Liver (tissue), 9 donors: ENCODE results near the gene PLPP4. TPM values are rescaled to one million over a fixed set of nuclear protein-coding genes. Genes with fewer than 3 reads are reported as not detected.

Experiments
- DNase-seq: peaks from one replicate; pipeline ENCODE4 v3.0.0-alpha.2; 2017; ENCODE audit warnings: low spot score
- H3K27ac ChIP-seq, 2 donors: one replicate each; pipeline ENCODE4 v1.7.0; 2013; ENCODE audit warnings: inconsistent platforms in 2 of 2, low read length in 2 of 2, control low read depth in 1 of 2, low read depth in 1 of 2, mild to moderate bottlenecking in 1 of 2
- H3K27me3 ChIP-seq, 4 donors: one replicate each; pipeline versions ENCODE4 v1.6.1 to v1.7.0; 2013; ENCODE audit warnings: low read length in 3 of 4, inconsistent platforms in 1 of 4, mild to moderate bottlenecking in 1 of 4, moderate library complexity in 1 of 4; ENCODE audit not compliant: control insufficient read depth in 4 of 4, insufficient read depth in 4 of 4
- H3K36me3 ChIP-seq, 4 donors: one replicate each; pipeline versions ENCODE4 v1.6.1 to v1.7.0; 2013; ENCODE audit warnings: low read length in 3 of 4, mild to moderate bottlenecking in 3 of 4, low read depth in 1 of 4, moderate library complexity in 1 of 4; ENCODE audit not compliant: control insufficient read depth in 4 of 4, insufficient read depth in 3 of 4
- H3K4me1 ChIP-seq, 4 donors: one replicate each; pipeline versions ENCODE4 v1.6.1 to v1.7.0; 2013; ENCODE audit warnings: low read length in 3 of 4, mild to moderate bottlenecking in 3 of 4, moderate library complexity in 1 of 4; ENCODE audit not compliant: control insufficient read depth in 4 of 4, insufficient read depth in 4 of 4
- H3K4me3 ChIP-seq, 3 donors: one replicate each; pipeline versions ENCODE4 v1.6.1 to v1.7.0; 2013; ENCODE audit warnings: low read length in 3 of 3, control low read depth in 1 of 3, low read depth in 1 of 3, mild to moderate bottlenecking in 1 of 3
- H3K9ac ChIP-seq, 2 donors: one replicate each; pipeline ENCODE4 v1.7.0; 2013; ENCODE audit warnings: low read length in 2 of 2, mild to moderate bottlenecking in 2 of 2, moderate library complexity in 2 of 2, control low read depth in 1 of 2, low read depth in 1 of 2
- H3K9me3 ChIP-seq, 4 donors: one replicate each; pipeline versions ENCODE4 v1.6.1 to v1.7.0; 2013; ENCODE audit warnings: low read length in 3 of 4; ENCODE audit not compliant: control insufficient read depth in 4 of 4
- ATF3 ChIP-seq: IDR thresholded peaks from 2 replicates; pipeline ENCODE4 v1.6.1; 2016; ENCODE audit warnings: antibody characterized with exemption
- CTCF ChIP-seq: fragments of 150-350 bp; IDR thresholded peaks from 2 replicates; pipeline ENCODE4 v1.5.1; 2017; ENCODE audit warnings: improper control_type of control experiment, low read depth, low read length; ENCODE audit not compliant: missing input control
- EGR1 ChIP-seq, 2 donors: IDR thresholded peaks; 2 replicates each; pipeline ENCODE4 v1.6.1; 2016 to 2018; ENCODE audit warnings: antibody characterized with exemption in 2 of 2, low read depth in 2 of 2
- FOXA1 ChIP-seq: IDR thresholded peaks from 2 replicates; pipeline ENCODE4 v1.6.1; 2016; ENCODE audit warnings: antibody characterized with exemption
- FOXA2 ChIP-seq: IDR thresholded peaks from 2 replicates; pipeline ENCODE4 v1.6.1; 2016; ENCODE audit warnings: antibody characterized with exemption
- GABPA ChIP-seq, 2 donors: IDR thresholded peaks in 1 of 2; conservative IDR thresholded peaks in 1 of 2; 2 replicates each; pipeline ENCODE4 v1.6.1; 2016; ENCODE audit warnings: antibody characterized with exemption in 2 of 2, mild to moderate bottlenecking in 1 of 2, moderate library complexity in 1 of 2
- HNF4G ChIP-seq: IDR thresholded peaks from 2 replicates; pipeline ENCODE4 v1.6.1; 2016; ENCODE audit warnings: antibody characterized with exemption
- JUND ChIP-seq, 2 donors: IDR thresholded peaks; 2 replicates each; pipeline ENCODE4 v1.6.1; 2016; ENCODE audit warnings: antibody characterized with exemption in 2 of 2
- NR2F2 ChIP-seq: IDR thresholded peaks from 2 replicates; pipeline ENCODE4 v1.6.1; 2016; ENCODE audit warnings: antibody characterized with exemption
- RAD21 ChIP-seq, 2 donors: IDR thresholded peaks; 2 replicates each; pipeline ENCODE4 v1.6.1; 2016; ENCODE audit warnings: antibody characterized with exemption in 2 of 2, mild to moderate bottlenecking in 2 of 2
- REST ChIP-seq: IDR thresholded peaks from 2 replicates; pipeline ENCODE4 v1.6.1; 2016; ENCODE audit warnings: antibody characterized with exemption, mild to moderate bottlenecking
- RXRA ChIP-seq, 2 donors: IDR thresholded peaks; 2 replicates each; pipeline ENCODE4 v1.6.1; 2017 to 2018; ENCODE audit warnings: antibody characterized with exemption in 2 of 2, mild to moderate bottlenecking in 1 of 2
- SP1 ChIP-seq: IDR thresholded peaks from 2 replicates; pipeline ENCODE4 v1.6.1; 2018; ENCODE audit warnings: antibody characterized with exemption, mild to moderate bottlenecking
- TAF1 ChIP-seq: conservative IDR thresholded peaks from 2 replicates; pipeline ENCODE4 v1.6.1; 2016; ENCODE audit warnings: antibody characterized with exemption, mild to moderate bottlenecking
- ZBTB33 ChIP-seq: IDR thresholded peaks from 2 replicates; pipeline ENCODE4 v1.6.1; 2016; ENCODE audit warnings: antibody characterized with exemption
- whole genome bisulfite sequencing: extraction: QIAGEN DNeasy Blood & Tissue Kit; methylation state at CpG from one replicate; pipeline ENCODE4 v1.1.7; 2013; 5-methylcytosine and 5-hydroxymethylcytosine counted together
- polyA plus RNA-seq, 2 donors: library from polyadenylated mRNA; stranded (reverse) in 1 of 2; unstranded in 1 of 2; fragments of 200-250 nt in 1 of 2; fragments of >200 nt in 1 of 2; fragmentation: Nextera tagmentation in 1 of 2; extraction: Ambion mirVana in 1 of 2; gene quantifications; one replicate each; pipeline versions ENCODE4 v1.2.1 to v1.2.3, GENCODE V29; 2013 to 2015
- total RNA-seq, 2 donors: library from RNA; depleted of rRNA; stranded (reverse); fragments of >200 nt; gene quantifications; one replicate each; pipeline ENCODE4 v1.2.3, GENCODE V29; 2014
- donor health status: healthy.
- donor health status: healthy.
- donor health status: healthy.
- donor health status: healthy.
- donor health status: healthy.

Gene PLPP4
- total and polyA plus RNA-seq, 4 donors, result 0.14 to 2.8 (median 0.93) TPM

GRCh38 chr10:120414946-120415345 is 42.1 kb upstream of the PLPP4 start:
- peaks cover 0 to 4% (median 0%) of the 10 kb centered on the region in 4 donors for H3K9me3 ChIP-seq
- no peaks in the 10 kb centered on the region for H3K4me1 ChIP-seq
- no peak overlapping the region for H3K9ac ChIP-seq
- H3K27me3 ChIP-seq, result peaks cover 0 to 2% (median under 1%) of the 10 kb centered on the region in 4 donors
- no peak for DNase-seq
- TF ChIP-seq JUND (IDR thresholded peaks at IDR 0.05) (no peak), NR2F2 (no peak), RAD21 (IDR thresholded peaks at IDR 0.05) (no peak)
- WGBS, result 57% methylated on average over 3 of the region's 3 CpGs
- no peak overlapping the region for H3K27ac ChIP-seq
- H3K4me3 ChIP-seq, result no peak overlapping the region
- no peaks in the 10 kb centered on the region for H3K36me3 ChIP-seq

GRCh38 chr10:120415709-120416330 is 41.2 kb upstream of the PLPP4 start:
- peaks cover 0 to 4% (median 0%) of the 10 kb centered on the region in 4 donors for H3K9me3 ChIP-seq
- no peak overlapping the region for H3K4me3 ChIP-seq
- 78% methylated on average over 5 of the region's 5 CpGs for WGBS
- no peaks in the 10 kb centered on the region for H3K4me1 ChIP-seq
- no peak for DNase-seq
- peaks cover 0 to 2% (median under 1%) of the 10 kb centered on the region in 4 donors for H3K27me3 ChIP-seq
- H3K27ac ChIP-seq, result no peak overlapping the region
- no peaks in the 10 kb centered on the region for H3K36me3 ChIP-seq
- H3K9ac ChIP-seq, result no peak overlapping the region
- no peak for TF ChIP-seq RAD21 (IDR thresholded peaks at IDR 0.05)
- no peak for TF ChIP-seq JUND (IDR thresholded peaks at IDR 0.05)
- no peak for TF ChIP-seq HNF4G
- TF ChIP-seq EGR1 (IDR thresholded peaks at IDR 0.05; ENCODE audit: low read depth in 2 of 2), result no peak
- TF ChIP-seq SP1, result no peak
- no peak for TF ChIP-seq GABPA (IDR thresholded peaks at IDR 0.05 in 1 of 2, conservative IDR thresholded peaks at IDR 0.05 in 1 of 2)
- no peak for TF ChIP-seq NR2F2
- TF ChIP-seq REST, result no peak

GRCh38 chr10:120420421-120420820 is 36.6 kb upstream of the PLPP4 start:
- H3K27me3 ChIP-seq, result peaks cover 0 to 9% (median 0%) of the 10 kb centered on the region in 4 donors
- H3K36me3 ChIP-seq, result no peaks in the 10 kb centered on the region
- TF ChIP-seq CTCF (no peak), RAD21 (IDR thresholded peaks at IDR 0.05) (no peak), REST (no peak), EGR1 (IDR thresholded peaks at IDR 0.05; ENCODE audit: low read depth in 2 of 2) (no peak), JUND (IDR thresholded peaks at IDR 0.05) (no peak), TAF1 (no peak), FOXA1 (no peak), SP1 (no peak), ATF3 (no peak), GABPA (IDR thresholded peaks at IDR 0.05 in 1 of 2, conservative IDR thresholded peaks at IDR 0.05 in 1 of 2) (no peak), HNF4G (no peak), ZBTB33 (no peak), FOXA2 (no peak), NR2F2 (no peak), RXRA (IDR thresholded peaks at IDR 0.05) (no peak)
- no peak overlapping the region for H3K9ac ChIP-seq
- no peaks in the 10 kb centered on the region for H3K9me3 ChIP-seq
- no peaks in the 10 kb centered on the region for H3K4me1 ChIP-seq
- H3K4me3 ChIP-seq, result no peak overlapping the region
- no peak overlapping the region for H3K27ac ChIP-seq
- 64% methylated on average over 5 of the region's 5 CpGs for WGBS
- DNase-seq, result no peak
